ENCODE data around the gene LRRC19. TPM values are rescaled to one million over a fixed set of nuclear protein-coding genes. Genes with fewer than 3 reads are reported as not detected.

LRRC19 gene, protein sequence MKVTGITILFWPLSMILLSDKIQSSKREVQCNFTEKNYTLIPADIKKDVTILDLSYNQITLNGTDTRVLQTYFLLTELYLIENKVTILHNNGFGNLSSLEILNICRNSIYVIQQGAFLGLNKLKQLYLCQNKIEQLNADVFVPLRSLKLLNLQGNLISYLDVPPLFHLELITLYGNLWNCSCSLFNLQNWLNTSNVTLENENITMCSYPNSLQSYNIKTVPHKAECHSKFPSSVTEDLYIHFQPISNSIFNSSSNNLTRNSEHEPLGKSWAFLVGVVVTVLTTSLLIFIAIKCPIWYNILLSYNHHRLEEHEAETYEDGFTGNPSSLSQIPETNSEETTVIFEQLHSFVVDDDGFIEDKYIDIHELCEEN
- not detected in 2 replicates for polyA plus RNA-seq (2013)

DNA sequence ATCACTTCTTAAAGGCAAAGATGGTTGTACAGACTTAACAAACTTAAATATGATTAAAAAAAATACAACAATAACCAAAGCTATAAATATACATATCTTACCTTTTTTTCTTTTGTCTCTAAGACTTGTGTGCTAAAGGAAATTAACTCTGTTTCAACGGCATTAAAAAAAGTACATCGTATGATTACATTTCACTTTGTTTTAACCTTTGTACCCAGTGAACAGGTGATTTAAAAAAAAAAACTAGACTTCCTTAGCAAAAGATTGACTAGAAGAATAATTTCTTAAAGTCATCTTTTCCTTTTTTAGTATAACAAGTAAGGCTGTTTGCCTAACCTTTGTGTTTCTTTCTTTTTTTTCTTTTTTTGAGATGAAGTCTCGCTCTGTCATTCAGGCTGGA lies at the start of gene LRRC19:
Gene LRRC19, minus strand, starts transcription at position 182 of the 400 bp plus-strand sequence. CDS start 5,978 bp downstream, outside the sequence.
- Histone ChIP-seq H3K4me1 (ENCODE audit: control insufficient read depth in 1 of 2, insufficient read depth in 2 of 2, low read length in 2 of 2) (no peaks in the 10 kb centered on the region), H3K27ac (ENCODE audit: low read depth, low read length) (no peak within 1 kb of the TSS), H3K23ac (ENCODE audit: low read length) (no peak within 1 kb of the TSS), H3K36me3 (ENCODE audit: control insufficient read depth in 1 of 2, insufficient read depth in 2 of 2, low read length in 2 of 2) (no peaks in the 10 kb centered on the region), H3K79me1 (ENCODE audit: low read length) (no peaks in the 10 kb centered on the region), H3K18ac (ENCODE audit: low read length) (no peak within 1 kb of the TSS), H3K9me3 (ENCODE audit: insufficient read depth, low read depth, low read length) (no peaks in the 10 kb centered on the region), H3K9ac (ENCODE audit: low read length) (no peak within 1 kb of the TSS), H2AFZ (ENCODE audit: insufficient read depth, low read length, poor library complexity) (no peak within 1 kb of the TSS), H2BK12ac (ENCODE audit: low read length) (no peak within 1 kb of the TSS), H3K4ac (ENCODE audit: low read depth, low read length) (no peak within 1 kb of the TSS), H4K8ac (ENCODE audit: low read depth, low read length) (no peak within 1 kb of the TSS), H3K27me3 (ENCODE audit: insufficient read depth, low read length) (no peaks in the 10 kb centered on the region), H2AK5ac (ENCODE audit: low read length) (no peak within 1 kb of the TSS), H4K12ac (ENCODE audit: low read depth, low read length) (no peak within 1 kb of the TSS), H3K4me2 (ENCODE audit: low read length) (no peak within 1 kb of the TSS), H2BK120ac (ENCODE audit: insufficient read depth, low read length, poor library complexity) (no peak within 1 kb of the TSS), H3K79me2 (ENCODE audit: control insufficient read depth, insufficient read depth, low read length, poor library complexity) (no peaks in the 10 kb centered on the region), H4K91ac (ENCODE audit: low read depth, low read length) (no peak within 1 kb of the TSS), H3K14ac (ENCODE audit: low read length) (no peak within 1 kb of the TSS), H3K4me3 (ENCODE audit: low read depth, low read length) (no peak within 1 kb of the TSS), H2BK5ac (ENCODE audit: low read depth, low read length, poor library complexity) (no peak within 1 kb of the TSS)
- DNase-seq, result no peak
- WGBS (ENCODE audit: extremely low coverage, insufficient coverage, insufficient read length), result no CpG with 5 or more reads among the region's 3 CpGs

DNA sequence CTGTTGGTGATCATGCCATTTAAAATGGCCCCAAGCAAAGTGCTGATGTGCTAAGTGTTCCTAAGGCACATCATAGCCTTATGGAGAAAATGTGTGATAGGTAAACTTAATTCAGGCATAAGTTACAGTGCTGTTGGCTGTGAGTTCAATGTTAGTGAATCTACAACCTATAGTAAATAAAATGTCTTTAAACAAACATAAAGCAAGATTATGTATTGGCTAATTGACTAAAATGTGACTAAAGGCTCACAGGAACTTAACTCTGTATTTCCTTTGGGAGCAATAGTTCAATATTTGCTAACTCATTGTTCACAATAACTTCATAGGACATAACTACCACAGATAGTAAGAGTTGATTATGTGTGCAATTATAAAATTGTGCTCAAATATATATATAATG lies 49.4 kb upstream of the LRRC19 start:
- Histone ChIP-seq H2BK12ac (ENCODE audit: low read length) (no peak overlapping the region), H3K4me2 (ENCODE audit: low read length) (no peak overlapping the region), H2BK120ac (ENCODE audit: insufficient read depth, low read length, poor library complexity) (no peak overlapping the region), H3K4ac (ENCODE audit: low read depth, low read length) (no peak overlapping the region), H3K79me1 (ENCODE audit: low read length) (no peaks in the 10 kb centered on the region), H4K8ac (ENCODE audit: low read depth, low read length) (no peak overlapping the region), H3K36me3 (ENCODE audit: control insufficient read depth in 1 of 2, insufficient read depth in 2 of 2, low read length in 2 of 2) (no peaks in the 10 kb centered on the region), H4K12ac (ENCODE audit: low read depth, low read length) (no peak overlapping the region), H2AFZ (ENCODE audit: insufficient read depth, low read length, poor library complexity) (no peak overlapping the region), H3K23ac (ENCODE audit: low read length) (no peak overlapping the region), H3K18ac (ENCODE audit: low read length) (no peak overlapping the region), H3K9ac (ENCODE audit: low read length) (no peak overlapping the region), H3K27ac (ENCODE audit: low read depth, low read length) (no peak overlapping the region), H2AK5ac (ENCODE audit: low read length) (no peak overlapping the region), H4K91ac (ENCODE audit: low read depth, low read length) (no peak overlapping the region), H3K9me3 (ENCODE audit: insufficient read depth, low read depth, low read length) (no peaks in the 10 kb centered on the region), H3K4me1 (ENCODE audit: control insufficient read depth in 1 of 2, insufficient read depth in 2 of 2, low read length in 2 of 2) (no peaks in the 10 kb centered on the region), H3K79me2 (ENCODE audit: control insufficient read depth, insufficient read depth, low read length, poor library complexity) (no peaks in the 10 kb centered on the region), H3K4me3 (ENCODE audit: low read depth, low read length) (no peak overlapping the region), H2BK5ac (ENCODE audit: low read depth, low read length, poor library complexity) (no peak overlapping the region), H3K14ac (ENCODE audit: low read length) (no peak overlapping the region), H3K27me3 (ENCODE audit: insufficient read depth, low read length) (no peaks in the 10 kb centered on the region)
- no peak for DNase-seq

DNA sequence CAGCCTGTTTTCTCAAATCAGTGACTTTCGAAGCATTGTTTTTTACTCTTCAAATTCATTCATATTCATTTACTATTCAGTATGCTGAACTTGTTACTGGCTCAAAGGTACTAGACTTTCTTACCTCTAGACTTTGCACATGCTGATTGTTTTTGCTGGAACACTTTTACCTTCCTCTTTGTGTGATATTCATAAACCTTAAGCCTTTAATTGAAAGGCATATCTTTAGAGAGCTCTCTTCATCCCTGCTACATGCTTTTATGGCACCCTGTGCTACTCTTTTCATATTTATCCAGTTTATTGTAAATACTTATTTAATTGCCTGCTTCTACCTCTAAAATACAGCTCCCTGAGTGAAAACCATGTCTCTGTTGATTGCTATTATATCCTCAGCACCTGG lies 48.7 kb upstream of the LRRC19 start:
- H2BK5ac ChIP-seq (ENCODE audit: low read depth, low read length, poor library complexity), result no peak overlapping the region
- no peaks in the 10 kb centered on the region for H3K79me1 ChIP-seq (ENCODE audit: low read length)
- H3K18ac ChIP-seq (ENCODE audit: low read length), result no peak overlapping the region
- no peak overlapping the region for H2BK12ac ChIP-seq (ENCODE audit: low read length)
- H3K4ac ChIP-seq (ENCODE audit: low read depth, low read length), result no peak overlapping the region
- no CpG with 5 or more reads among the region's 1 CpG for WGBS (ENCODE audit: extremely low coverage, insufficient coverage, insufficient read length)
- no peak overlapping the region for H2AFZ ChIP-seq (ENCODE audit: insufficient read depth, low read length, poor library complexity)
- no peaks in the 10 kb centered on the region for H3K36me3 ChIP-seq (ENCODE audit: control insufficient read depth in 1 of 2, insufficient read depth in 2 of 2, low read length in 2 of 2)
- H3K23ac ChIP-seq (ENCODE audit: low read length), result no peak overlapping the region
- no peak overlapping the region for H3K14ac ChIP-seq (ENCODE audit: low read length)
- H4K12ac ChIP-seq (ENCODE audit: low read depth, low read length), result no peak overlapping the region
- H3K27me3 ChIP-seq (ENCODE audit: insufficient read depth, low read length), result no peaks in the 10 kb centered on the region
- H3K9ac ChIP-seq (ENCODE audit: low read length), result no peak overlapping the region
- no peak overlapping the region for H3K27ac ChIP-seq (ENCODE audit: low read depth, low read length)
- H3K4me2 ChIP-seq (ENCODE audit: low read length), result no peak overlapping the region
- no peak overlapping the region for H4K8ac ChIP-seq (ENCODE audit: low read depth, low read length)
- no peak overlapping the region for H2BK120ac ChIP-seq (ENCODE audit: insufficient read depth, low read length, poor library complexity)
- no peaks in the 10 kb centered on the region for H3K79me2 ChIP-seq (ENCODE audit: control insufficient read depth, insufficient read depth, low read length, poor library complexity)
- no peak overlapping the region for H3K4me3 ChIP-seq (ENCODE audit: low read depth, low read length)
- no peak overlapping the region for H4K91ac ChIP-seq (ENCODE audit: low read depth, low read length)
- no peaks in the 10 kb centered on the region for H3K9me3 ChIP-seq (ENCODE audit: insufficient read depth, low read depth, low read length)
- H3K4me1 ChIP-seq (ENCODE audit: control insufficient read depth in 1 of 2, insufficient read depth in 2 of 2, low read length in 2 of 2), result no peaks in the 10 kb centered on the region
- no peak overlapping the region for H2AK5ac ChIP-seq (ENCODE audit: low read length)
- no peak for DNase-seq

DNA sequence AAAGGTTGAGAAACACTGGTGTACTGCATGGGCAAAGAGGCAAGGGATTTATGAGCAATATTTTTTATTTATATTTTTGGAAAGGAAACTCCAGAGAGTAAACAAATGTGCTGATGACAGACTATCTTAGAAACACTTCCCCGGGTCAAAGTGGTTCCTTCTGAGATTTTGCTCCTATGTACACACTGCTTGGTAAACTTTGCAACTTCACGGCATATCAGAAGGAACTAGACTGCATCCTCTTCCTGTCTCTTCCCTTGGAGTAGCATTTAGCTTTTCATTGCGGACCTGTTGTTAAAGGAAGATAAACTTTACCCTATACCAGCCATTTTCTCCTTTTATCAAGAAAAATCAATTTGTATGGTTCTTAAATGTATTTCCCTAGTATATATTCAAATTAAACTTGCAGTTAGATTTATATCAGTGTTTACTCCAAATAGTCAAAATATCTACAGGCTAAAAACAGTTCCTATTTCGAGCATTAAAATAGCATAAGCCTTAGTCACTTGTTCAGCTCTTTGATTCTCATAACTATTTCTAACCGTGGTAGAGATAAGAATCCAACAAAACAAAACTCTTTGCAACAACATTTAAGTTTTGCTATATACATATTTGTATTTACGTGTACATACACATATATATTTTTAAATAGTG lies 48.0 kb upstream of the LRRC19 start:
- Histone ChIP-seq H3K27me3 (ENCODE audit: insufficient read depth, low read length) (no peaks in the 10 kb centered on the region), H3K27ac (ENCODE audit: low read depth, low read length) (no peak overlapping the region), H2AK5ac (ENCODE audit: low read length) (no peak overlapping the region), H3K79me1 (ENCODE audit: low read length) (no peaks in the 10 kb centered on the region), H3K79me2 (ENCODE audit: control insufficient read depth, insufficient read depth, low read length, poor library complexity) (no peaks in the 10 kb centered on the region), H3K18ac (ENCODE audit: low read length) (no peak overlapping the region), H2AFZ (ENCODE audit: insufficient read depth, low read length, poor library complexity) (no peak overlapping the region), H3K36me3 (ENCODE audit: control insufficient read depth in 1 of 2, insufficient read depth in 2 of 2, low read length in 2 of 2) (no peaks in the 10 kb centered on the region), H3K4me3 (ENCODE audit: low read depth, low read length) (no peak overlapping the region), H3K4me1 (ENCODE audit: control insufficient read depth in 1 of 2, insufficient read depth in 2 of 2, low read length in 2 of 2) (no peaks in the 10 kb centered on the region), H4K8ac (ENCODE audit: low read depth, low read length) (no peak overlapping the region), H3K9me3 (ENCODE audit: insufficient read depth, low read depth, low read length) (no peaks in the 10 kb centered on the region), H3K23ac (ENCODE audit: low read length) (no peak overlapping the region), H3K9ac (ENCODE audit: low read length) (no peak overlapping the region), H3K14ac (ENCODE audit: low read length) (no peak overlapping the region), H3K4me2 (ENCODE audit: low read length) (no peak overlapping the region), H4K12ac (ENCODE audit: low read depth, low read length) (no peak overlapping the region), H2BK120ac (ENCODE audit: insufficient read depth, low read length, poor library complexity) (no peak overlapping the region), H2BK12ac (ENCODE audit: low read length) (no peak overlapping the region), H3K4ac (ENCODE audit: low read depth, low read length) (no peak overlapping the region), H2BK5ac (ENCODE audit: low read depth, low read length, poor library complexity) (no peak overlapping the region), H4K91ac (ENCODE audit: low read depth, low read length) (no peak overlapping the region)
- peak in 1 of 2 donors; percentile 44 for DNase-seq
- WGBS (ENCODE audit: extremely low coverage, insufficient coverage, insufficient read length), result no CpG with 5 or more reads among the region's 6 CpGs

Measured in trophoblast cell (in vitro differentiated cells and primary cell).